ENCODE results near the gene ACAD8. TPM values are rescaled to one million over a fixed set of nuclear protein-coding genes. Genes with fewer than 3 reads are reported as not detected.

Gene ACAD8
- total RNA-seq = 24.5 and 27.2 TPM in 2 replicates

DNA sequence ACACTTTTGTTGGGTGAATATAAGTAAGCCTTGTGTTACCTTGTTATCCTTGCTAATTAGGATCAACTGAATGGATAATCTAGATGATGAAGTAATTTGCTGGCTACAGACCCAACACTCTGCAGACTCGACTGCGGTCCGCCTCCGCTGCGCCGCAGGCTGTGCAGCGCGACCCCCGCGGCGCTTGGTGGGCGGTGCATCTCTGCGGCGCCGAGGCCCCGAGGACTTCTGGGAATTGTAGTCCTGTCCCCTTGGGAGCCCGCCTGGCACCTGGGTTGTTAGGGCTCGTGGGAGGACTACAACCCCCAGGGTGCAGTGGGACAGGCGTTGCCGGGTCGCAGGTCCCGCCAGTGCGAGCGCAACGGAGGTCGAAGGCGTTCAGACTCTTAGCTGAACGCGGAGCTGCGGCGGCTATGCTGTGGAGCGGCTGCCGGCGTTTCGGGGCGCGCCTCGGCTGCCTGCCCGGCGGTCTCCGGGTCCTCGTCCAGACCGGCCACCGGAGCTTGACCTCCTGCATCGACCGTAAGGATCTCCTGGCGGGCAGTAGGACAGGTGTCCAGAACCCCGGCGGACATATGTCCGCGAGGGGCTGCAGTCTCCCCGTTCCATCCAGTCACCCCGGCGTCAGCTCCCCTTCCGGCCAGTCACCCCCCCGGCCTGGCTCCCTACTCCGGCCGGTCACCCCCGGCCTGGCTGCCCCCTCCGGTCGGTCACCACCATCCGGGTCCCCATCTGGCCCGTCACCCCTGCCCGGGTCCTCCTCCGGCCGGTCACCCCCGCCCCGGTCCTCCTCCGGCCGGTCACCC is at the start of gene ACAD8, which contains the start of gene THYN1:
TSS of gene ACAD8 (plus strand) at position 381 of the 806 bp plus-strand sequence. CDS start at position 414, 33 bp downstream.
TSS of gene THYN1 (minus strand) at position 165 of the 806 bp plus-strand sequence. CDS start 470 bp downstream, outside the sequence.
- DNase-seq = peak; percentile 99

DNA sequence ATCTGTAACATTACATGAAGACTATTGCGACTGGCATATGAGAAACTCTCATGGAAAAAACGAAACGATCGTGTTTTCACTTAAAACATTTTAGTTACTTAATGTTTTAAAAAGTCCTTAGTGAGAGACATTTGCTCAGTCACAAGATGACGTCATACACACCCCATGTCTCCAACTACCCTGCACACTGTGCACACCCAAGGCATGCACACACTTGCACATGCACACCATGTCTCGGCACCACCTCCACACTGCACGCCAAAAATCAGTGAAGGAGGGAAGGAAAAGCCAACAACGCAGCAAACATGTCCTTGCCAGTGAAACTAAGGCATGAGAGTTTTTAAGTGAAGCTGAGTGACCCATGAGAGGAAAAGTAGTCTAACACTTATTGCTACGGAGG is 47.6 kb upstream of the ACAD8 start:
- no peak for DNase-seq

DNA sequence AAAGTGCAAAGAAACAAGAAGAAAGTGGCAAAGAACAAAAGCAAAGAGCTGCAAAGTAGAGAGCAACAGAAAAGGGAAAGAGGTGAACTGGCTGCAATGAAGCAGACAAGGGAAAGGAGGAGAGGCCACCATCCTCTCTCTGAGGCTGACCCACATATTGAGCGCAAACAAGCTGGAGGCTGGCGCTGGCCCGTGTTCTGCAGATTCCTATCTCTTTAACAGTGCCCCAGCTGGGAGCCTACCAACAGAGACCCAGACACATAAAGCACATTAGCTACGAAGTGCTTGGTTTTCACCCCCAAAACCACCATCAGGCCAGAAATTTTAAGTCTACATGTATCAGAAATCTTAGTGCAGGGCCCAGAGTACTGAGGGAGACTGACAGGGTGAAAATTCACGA is 47.2 kb upstream of the ACAD8 start:
- DNase-seq = no peak

DNA sequence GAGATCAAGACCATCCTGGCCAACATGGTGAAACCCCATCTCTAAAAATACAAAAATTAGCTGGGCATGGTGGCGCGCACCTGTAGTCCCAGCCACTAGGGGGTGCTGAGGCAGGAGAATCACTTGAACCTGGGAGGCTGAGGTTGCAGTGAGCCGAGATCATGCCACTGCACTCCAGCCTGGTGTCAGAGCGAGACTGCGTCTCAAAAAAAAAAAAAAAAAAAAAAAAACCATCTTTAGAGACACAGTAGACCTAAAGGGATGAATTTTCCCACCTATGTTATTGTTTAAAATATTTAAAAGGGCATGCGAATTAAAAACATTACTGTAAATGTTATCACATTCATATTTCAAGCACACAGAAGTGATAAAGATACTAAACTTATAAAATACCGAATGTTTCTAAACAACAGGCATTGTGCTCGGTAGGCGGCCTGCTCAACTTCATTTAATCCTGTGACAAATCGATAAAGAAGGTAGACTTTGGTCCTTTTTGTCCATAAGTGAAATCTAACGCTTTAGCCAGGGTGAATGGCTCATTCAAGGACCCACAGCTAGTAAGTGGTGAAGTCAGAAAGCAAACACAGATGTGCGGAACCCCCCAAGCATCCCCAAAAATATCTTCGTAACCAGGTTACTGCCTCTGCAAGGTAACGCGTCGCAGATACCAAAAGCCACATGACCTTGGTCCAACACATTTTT is 45.7 kb upstream of the ACAD8 start:
- DNase-seq = peak; percentile 56

DNA sequence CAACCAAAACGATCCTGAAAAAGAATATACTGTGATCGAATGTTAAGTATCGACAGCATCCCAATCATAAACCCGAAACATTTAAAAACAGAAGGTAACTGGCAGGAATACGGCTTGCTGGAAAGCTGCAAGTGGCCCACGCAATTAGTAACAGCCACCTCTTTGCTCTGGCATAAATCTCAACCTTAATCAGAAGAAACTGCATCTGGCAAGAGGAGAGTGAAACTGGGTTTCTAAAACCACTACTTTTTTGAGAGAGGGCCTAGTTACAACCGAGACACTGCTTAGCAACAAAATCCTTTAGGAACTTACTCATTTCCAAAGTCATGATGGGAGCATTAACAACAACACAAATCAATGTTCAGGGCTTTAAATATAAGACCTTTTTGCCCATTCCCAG is 37.5 kb upstream of the ACAD8 start:
- DNase-seq = no peak

DNA sequence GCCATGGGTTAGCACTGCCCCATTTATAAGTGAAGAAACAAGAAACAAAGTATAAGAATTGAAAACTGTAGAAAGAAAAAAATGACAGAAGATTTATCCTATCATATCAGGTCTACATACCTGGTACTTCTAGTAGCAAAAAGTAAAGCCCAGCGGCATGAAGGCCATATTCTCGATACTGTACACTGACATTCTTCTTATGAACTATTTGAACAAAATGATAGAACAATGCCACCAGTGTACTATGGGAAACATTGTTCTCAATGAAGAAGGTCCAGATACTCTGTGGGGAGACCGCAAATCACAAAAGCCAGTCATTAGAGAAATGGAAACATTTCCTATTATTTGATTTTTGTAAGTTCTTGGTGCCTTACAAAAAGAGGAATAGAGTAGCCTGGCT is 36.6 kb upstream of the ACAD8 start:
- no peak for DNase-seq

DNA sequence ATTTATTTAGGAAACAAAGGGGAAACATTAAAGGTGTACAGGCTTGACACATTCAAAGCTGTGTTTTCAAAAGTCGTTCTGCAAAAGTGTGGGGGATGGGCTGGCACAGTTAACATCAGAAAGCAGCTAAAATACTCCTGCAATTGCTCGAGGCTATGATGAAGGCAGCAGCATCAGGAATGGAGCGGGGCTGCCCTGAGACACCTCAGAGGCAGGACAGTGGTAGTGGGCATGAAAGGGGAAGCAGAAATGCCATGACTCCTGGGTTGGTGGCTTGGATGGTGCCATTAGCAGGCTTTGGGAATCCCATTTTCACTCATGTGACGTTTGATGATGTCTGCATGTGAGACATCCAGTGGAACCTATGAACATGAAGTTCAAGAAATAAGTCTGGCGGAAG is 30.2 kb upstream of the ACAD8 start:
- peak; percentile 11 for DNase-seq

DNA sequence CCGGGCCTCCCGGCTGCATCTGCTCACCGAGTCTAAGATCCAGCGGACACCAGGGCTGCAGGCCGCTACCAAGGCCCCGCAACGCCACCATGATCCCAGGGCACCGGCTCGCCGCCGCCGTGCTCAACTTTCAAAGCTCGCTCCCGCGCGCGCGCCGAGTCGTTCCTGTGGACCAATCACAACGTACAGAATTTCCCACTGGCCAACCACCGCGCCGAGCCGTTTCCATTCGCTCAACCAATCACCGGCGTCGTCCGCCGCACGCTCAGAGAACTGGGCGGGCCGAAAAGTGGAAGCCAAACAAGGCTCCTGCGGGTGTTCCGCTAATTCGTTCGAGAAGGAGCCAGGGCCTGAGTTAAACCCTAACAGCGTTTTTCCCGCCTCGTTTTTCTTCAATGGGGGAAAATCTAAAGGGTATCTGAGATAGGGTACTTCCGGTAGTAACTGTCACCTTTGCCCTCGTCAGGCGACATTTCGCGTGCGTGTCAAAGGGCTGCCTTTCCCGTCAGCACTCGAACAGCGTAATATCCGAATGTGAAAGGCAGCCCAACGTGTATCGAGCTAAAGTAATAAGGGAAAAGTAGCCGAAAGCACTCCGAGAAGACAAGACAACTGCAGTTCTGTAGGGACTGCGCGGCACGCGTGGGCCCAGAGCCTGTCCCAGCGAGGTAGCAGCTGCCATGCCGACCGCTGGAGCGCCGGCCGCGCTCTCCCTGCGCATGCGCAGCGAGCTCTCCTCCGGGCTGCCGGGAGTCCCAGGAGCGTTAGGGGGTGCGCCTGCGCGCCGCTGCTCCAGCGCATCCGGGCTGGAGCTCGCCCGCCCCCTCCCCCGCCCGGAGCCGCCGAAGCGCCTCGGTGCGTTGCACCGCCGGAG is 29.3 kb upstream of the ACAD8 start, which contains the start of the genes NCAPD3 and VPS26B:
TSS of gene NCAPD3 (minus strand) at position 132 of the 874 bp plus-strand sequence. CDS start at position 91, 41 bp downstream.
TSS of gene VPS26B (plus strand) at position 836 of the 874 bp plus-strand sequence. CDS start 452 bp downstream, outside the sequence.
- peak; percentile 98 for DNase-seq

DNA sequence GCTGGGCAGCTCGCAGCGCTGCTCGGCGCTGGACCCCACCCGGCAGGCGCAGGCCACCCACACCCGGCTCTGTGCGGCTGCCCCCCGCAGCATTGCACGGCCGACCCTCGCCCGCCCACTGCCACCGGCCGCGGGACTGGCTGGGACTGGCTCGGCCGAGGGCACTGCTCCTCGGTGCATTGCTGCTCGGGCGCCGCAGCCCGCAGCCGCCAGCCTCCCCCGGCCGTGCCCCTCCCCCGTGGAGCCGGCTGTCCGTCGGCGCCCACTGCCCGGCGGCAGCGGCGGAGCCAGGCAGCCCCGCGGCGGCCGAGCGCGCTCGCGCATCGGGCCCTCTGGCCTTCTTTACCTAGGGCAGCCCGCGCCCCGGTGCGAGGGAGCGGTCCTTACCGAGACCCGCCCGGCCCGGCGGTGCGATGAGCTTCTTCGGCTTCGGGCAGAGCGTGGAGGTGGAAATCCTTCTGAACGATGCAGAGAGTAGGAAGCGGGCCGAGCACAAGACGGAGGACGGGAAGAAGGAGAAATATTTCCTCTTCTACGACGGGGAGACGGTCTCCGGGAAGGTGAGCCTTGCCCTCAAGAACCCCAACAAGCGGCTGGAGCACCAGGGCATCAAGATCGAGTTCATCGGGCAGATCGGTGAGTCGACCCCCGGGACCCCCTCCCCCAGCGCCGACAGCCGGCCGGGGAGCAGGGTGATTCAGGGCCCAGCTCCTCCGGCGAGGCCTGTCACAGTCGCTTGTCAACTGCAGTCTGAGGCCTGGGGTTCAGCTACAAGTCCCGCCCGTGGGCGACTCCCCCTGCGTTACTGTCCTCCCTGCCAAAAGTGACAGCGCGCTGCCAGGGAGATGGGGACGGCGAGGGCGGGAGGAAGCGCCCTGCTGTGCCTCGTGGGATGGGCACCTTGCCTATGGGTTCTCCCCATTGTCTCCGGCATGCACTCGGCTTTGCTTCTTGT is 28.4 kb upstream of the ACAD8 start:
- peak; percentile 55 for DNase-seq

DNA sequence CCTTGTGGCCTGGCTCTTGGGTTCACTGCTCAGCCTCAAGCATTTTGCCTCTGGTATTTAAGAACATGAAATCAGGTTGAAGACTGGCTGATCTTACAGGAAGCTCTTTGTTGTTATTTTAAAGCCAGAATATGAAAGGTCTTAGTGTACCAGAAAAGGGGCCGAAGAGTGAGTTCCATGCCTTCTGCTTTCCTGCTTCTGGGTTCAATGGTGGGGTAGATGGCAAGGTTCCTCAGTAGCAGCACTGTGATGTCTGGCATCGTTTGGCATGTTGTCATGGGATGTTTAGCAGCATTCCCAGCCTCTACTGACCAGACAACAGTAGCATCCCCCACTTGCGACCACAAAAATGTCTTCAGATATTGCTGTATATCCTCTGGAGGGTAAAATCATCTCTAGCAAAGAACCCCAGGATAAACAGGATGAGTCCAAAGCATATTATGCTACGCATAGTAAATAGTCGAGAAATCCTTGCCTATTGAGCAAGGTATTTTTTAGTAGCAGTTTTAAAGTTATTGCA is 26.5 kb upstream of the ACAD8 start:
- peak; percentile 17 for DNase-seq

DNA sequence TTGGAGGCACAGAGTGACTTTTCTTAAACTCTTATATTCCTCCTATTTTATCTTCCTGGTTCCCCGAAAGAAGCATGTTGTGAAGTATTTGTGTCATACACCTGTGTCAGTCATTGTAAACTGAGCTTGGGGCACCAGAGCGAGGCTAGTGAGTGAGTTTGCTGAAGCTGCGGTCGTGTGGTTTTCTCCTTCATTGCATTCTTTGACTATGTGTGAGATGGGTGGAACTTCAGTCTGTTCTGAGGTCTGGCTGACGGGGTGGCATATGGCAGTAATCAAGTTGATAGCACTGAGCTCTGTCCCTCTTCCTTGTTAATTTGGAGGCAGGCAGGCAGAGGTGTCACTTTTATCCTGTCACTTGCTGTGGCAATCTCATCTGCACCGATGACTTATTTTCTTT is 24.7 kb upstream of the ACAD8 start:
- no peak for DNase-seq

DNA sequence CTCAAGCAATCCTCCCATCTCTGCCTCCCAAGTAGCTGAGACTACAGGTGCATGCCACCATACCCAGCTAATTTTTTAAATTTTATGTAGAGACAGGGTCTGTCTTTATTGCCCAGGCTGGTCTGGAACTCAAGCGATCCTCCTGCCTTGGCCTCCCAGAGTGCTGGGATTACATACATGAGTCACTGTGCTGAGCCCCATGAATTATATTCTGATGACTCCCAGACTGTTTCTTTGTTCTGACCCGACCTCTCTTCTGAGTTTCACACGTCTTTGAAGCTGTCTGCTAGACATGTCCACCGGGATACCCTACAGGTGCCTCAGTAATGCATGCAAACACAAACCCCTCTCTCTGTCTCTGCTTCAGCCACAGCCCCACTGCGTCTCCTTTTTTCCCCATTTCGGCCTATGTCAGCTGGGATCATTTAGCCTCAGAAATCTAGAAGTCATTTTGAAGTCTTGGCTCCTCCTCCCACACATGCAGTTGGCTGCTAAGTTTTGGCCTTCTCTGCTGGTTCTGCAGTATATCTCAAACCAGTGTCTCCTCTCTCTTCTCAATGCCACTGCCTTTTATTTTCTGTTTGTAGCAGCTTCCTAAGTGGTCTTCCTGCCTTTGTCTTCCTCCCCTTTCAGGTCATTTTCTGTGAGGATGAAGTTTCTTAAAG is 24.1 kb upstream of the ACAD8 start:
- DNase-seq = peak; percentile 22

DNA sequence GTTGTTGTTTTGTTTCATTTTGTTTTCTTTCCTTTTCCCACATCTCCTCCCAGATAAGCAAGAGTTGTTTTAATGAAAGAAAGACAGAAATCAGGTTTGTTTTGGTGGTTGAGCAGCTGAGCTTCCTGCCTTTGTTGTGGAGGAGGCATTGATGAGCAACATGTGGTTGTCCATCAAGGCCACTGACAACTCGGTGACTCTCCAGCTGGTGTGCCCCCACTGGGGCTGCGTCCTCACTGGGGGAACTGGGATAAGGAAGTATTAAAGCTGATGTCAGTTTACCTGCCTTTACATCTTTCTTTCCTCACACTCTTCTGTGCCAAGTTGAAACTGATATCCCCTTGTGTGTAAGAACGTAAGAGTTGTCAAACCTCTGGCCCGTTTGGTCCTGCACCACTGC is 23.0 kb upstream of the ACAD8 start:
- DNase-seq = peak; percentile 33

DNA sequence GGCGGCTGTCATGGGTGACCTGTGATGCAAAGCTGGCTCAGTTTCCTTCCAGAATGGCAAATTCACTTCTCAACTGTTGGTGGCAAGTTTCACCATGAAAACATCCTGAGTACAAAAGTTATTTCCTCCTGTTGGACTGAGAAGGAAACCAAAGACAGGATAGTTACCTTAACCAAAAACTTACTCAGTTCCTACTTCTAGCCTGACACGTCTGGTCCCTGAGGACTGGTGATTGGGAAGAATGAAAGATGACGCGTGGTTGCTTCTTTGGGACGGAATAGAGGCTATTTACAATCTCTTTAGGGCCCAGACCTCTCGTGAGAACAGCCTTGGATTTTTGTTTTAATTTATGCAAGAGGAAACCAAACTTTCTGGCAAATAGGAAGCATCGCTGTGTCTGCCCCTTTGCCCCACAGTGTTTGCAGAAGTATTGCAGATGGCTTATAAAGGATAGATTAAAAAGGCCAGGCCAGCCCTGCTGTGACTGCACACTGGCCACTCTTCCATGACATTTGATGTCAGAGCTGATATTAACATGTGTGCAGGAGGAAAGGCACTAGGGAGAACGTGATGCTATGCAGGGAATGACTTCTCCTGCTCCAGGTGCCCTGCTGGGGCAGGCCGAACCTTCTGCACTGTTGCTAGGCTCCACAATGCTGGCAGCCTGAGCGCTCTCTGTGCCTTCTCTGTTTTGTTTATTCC is 21.3 kb upstream of the ACAD8 start:
- DNase-seq = peak; percentile 17

DNA sequence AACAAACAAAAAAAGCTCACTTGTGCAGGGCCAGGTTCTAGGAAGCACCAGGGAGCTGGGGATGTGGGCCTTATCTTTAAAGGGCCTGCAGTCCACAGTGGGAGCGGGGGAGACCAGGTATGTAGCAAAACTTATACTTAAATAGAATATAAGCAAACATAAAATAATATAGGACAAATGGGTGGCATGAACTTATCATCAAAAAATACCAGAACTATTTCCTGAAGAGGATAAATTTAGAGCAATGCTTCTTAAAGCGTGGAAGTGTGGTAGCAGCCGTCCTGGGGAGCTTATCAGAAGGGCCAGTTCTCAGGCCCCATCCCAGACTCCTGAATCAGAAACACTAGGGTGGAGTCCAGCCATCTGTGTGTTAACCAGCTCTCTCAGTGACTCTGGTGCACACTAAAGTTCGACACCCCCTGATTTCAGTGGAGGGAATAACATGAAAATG is 19.6 kb upstream of the ACAD8 start:
- DNase-seq = no peak

DNA sequence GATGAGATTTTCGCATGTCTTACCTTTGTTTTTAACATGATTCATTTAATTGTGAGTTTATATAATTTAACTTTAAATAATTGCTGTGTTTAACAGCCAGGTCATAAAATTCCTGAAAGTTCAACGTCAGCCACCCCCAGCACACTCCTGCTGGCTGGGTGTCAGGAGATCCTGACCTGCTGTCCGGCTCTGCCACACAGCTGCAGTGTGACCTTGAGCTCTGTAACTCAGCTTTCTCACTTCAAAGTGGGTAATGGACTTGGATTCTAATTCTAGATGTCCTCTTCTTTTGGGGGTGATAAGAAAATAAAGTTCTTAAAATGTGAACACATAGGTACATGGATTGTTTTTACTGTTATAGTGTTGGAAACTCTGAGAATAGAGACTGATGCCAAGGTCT is 18.0 kb upstream of the ACAD8 start:
- DNase-seq = no peak

DNA sequence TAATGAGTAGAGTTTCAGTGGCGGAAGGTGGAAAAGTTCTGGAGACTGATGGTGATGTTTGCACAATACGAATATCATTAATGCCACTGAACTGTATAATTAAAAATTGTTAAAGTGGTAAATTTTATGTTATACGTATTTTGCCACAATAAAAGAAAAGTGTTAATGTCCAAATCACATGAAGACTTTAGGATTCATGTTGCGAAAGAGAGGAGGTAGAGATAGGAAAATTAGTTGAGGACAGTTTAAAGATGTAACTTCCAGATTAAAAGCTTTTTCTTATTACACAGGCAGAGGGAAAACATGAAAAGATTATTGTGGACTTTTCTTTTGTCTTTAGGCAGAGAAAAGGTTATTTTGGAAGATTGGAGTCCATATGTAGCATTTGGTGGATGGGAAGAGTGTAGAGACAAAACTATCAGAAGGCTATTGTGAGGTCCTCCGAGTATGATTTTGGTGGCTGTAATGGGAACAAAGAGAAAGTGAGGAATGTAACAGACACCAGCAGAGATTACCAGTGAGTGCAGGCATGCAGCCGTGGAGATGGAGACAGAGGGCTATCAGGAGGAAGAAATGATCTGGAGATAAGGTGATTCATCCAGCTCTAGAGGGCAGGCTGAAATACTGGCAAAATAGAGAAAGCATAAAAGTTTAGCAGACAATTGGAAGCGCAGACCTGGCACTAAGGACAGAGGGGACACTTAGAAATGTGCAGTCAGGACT is 16.4 kb upstream of the ACAD8 start:
- no peak for DNase-seq

DNA sequence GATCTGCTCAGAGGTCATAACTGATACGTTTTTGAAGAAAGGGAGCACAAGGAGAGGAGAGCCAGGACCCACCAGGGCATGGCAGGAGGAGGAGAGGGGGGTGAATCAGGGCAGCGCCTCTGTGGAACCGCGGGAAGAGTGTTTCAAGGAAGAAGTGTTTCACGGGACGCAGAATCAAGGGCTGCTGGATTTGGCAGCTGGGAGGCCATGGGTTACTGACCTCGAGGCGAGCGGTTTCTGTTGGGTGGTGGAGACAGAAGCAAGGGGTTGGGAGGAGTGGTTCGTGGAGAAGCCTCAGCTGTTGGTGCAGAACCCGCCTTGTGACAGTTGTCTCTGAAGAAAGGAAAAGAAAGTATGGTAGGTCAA is 15.8 kb upstream of the ACAD8 start:
- DNase-seq = no peak

DNA sequence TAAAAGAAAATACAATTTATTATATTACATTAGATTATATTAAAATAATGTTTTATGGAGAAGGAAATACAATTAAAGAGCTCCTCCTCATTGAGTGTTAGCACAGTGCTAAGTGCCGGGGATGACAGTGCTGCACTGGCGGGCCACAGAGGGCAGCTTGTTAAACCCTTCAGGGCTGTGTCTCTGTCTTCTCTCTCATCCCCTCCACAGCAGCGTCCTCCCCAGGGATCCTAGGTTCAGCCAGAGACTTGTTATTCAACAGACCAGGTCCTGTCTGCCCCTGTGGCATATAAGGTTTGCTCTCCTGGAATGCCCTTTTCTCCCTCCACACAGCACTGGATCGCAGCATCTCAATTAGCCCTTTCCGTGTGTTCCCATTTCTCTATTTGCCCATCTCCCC is 14.4 kb upstream of the ACAD8 start:
- DNase-seq = no peak
